ENCODE results near the gene KRTDAP.

The KRTDAP gene

DNA sequence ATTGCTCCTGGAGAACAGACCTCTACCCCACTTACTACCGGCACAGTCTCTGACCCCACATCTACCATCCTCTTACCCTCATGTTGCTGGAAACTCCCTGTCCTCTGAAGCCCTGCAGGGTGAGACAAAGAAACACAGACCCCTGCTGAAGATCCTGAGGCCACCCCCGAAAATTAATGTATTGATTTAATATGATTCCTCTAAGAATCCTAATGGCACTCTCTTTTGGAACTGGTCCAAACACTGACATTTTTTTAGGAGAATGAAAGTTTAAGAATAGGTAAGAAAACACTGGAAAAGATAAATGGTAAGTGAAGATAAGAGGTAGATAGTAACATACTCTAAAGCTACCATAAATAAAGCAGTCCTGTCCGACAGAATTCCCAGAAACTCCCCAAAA, 17.9 kb upstream of the KRTDAP start:
- H3K4me3 ChIP-seq (ENCODE audit: low read depth, low read length) = no peak overlapping the region
- DNase-seq (ENCODE audit: low read depth) = no peak
- TF ChIP-seq, protein P1, sequence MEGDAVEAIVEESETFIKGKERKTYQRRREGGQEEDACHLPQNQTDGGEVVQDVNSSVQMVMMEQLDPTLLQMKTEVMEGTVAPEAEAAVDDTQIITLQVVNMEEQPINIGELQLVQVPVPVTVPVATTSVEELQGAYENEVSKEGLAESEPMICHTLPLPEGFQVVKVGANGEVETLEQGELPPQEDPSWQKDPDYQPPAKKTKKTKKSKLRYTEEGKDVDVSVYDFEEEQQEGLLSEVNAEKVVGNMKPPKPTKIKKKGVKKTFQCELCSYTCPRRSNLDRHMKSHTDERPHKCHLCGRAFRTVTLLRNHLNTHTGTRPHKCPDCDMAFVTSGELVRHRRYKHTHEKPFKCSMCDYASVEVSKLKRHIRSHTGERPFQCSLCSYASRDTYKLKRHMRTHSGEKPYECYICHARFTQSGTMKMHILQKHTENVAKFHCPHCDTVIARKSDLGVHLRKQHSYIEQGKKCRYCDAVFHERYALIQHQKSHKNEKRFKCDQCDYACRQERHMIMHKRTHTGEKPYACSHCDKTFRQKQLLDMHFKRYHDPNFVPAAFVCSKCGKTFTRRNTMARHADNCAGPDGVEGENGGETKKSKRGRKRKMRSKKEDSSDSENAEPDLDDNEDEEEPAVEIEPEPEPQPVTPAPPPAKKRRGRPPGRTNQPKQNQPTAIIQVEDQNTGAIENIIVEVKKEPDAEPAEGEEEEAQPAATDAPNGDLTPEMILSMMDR (IDR thresholded peaks at IDR 0.05; ENCODE audit: control insufficient read depth, extremely low read depth, insufficient read depth) = no peak

DNA sequence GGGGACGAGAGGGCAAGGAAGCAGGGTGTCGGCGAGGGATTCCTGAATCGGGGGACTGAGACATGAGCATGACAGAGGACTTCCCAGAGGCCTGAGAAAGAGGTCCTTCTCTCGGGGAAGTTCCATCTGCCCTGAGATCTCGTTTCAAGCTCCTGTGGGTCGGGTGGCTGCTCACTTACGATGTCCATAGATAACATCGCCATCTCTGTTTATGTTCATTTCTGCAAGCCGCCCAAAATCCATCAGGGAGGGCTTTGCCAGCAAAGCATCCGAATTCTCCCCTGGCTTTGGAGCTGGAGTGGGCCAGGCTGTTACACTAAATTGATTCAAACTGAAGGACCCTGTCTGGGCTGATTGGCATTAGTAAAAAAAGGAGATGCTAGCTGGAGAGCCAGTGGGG, 17.3 kb upstream of the KRTDAP start:
- TF ChIP-seq, protein P1 (IDR thresholded peaks at IDR 0.05; ENCODE audit: control insufficient read depth, extremely low read depth, insufficient read depth) = no peak
- no peak overlapping the region for H3K4me3 ChIP-seq (ENCODE audit: low read depth, low read length)
- DNase-seq (ENCODE audit: low read depth) = no peak

DNA sequence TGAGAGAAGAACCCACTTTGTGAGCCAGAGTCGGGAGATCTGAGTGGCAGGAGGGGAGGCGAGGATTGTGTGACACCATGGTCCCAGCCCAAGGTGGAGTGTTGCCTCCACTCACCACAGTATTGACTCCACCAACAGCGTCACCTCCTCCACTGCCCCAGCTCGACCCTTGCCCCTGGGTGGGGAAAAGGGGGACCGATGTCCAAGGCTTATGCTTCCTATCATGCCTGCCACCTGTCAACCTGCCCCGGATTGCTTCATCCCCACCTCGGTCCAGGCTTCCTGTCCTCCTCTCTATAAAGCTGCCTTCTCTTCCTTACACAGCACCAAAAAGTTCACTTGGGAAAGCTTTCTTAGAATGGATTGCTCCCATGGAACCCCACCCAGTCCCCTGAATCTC, 15.7 kb upstream of the KRTDAP start:
- H3K4me3 ChIP-seq (ENCODE audit: low read depth, low read length) = no peak overlapping the region
- TF ChIP-seq, protein P1 (IDR thresholded peaks at IDR 0.05; ENCODE audit: control insufficient read depth, extremely low read depth, insufficient read depth) = no peak
- no peak for DNase-seq (ENCODE audit: low read depth)

DNA sequence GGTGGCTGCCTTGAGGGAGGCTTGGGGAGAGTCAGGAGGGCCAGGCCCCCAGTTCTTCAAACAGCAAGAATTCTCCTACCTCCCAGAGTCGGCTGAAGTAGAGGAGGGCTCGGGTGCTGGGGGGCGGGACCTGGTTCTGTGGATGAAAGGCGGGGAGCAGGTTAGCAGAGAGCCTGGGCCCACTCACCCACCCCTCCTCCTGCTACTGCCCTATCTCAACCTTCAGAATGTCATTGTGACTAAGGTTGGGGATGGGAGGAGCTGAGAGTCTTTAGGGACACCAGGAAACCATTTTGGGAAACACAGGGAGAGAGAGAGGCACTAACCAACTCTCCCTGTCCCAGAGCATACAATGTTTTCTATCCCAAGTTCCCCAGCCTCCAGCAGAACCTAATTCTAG, 12.5 kb upstream of the KRTDAP start:
- TF ChIP-seq, protein P1 (IDR thresholded peaks at IDR 0.05; ENCODE audit: control insufficient read depth, extremely low read depth, insufficient read depth) = no peak
- DNase-seq (ENCODE audit: low read depth) = no peak
- no peak overlapping the region for H3K4me3 ChIP-seq (ENCODE audit: low read depth, low read length)

DNA sequence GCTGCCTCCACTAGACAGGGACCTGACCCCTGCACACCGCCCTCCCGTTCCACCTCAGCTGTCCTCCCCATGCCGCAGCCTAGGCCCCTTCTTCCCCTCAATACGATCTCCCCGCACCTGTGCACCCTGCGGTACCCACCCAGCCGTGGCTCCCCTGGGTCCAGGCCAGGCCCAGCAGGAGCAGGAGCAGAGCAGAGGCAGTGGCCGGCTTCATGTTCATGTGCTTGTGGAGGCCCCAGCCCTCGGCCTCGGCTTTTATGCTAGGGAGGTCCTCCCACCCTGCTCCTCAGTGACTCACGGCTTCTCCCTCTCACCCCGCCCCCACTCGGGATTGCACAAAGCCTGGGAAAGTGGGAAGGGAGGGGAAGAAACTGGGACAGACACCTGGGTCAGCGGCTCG, 11.4 kb upstream of the KRTDAP start:
- no peak overlapping the region for H3K4me3 ChIP-seq (ENCODE audit: low read depth, low read length)
- TF ChIP-seq, protein P1 (IDR thresholded peaks at IDR 0.05; ENCODE audit: control insufficient read depth, extremely low read depth, insufficient read depth) = no peak
- DNase-seq (ENCODE audit: low read depth) = no peak

DNA sequence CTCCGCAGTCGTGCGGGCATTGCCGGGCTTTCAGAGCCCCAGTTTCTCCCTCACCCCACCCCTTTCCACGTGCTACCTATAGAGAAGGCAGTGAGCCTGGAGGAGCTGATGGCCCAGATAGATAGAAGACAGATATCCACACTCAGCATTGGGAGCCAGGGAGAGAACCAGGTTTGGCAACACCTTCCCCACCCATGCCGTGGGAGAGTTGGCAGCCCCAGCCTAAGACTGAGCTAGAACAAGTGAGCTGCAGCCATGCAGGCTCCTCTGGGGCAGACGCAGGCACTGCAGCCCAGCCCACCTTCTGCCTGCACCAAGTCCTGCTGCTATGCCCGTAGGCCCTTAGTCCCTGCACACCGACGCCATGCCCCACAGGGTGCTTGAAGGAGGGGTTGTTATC, 10.3 kb upstream of the KRTDAP start:
- TF ChIP-seq, protein P1 (IDR thresholded peaks at IDR 0.05; ENCODE audit: control insufficient read depth, extremely low read depth, insufficient read depth) = no peak
- no peak overlapping the region for H3K4me3 ChIP-seq (ENCODE audit: low read depth, low read length)
- no peak for DNase-seq (ENCODE audit: low read depth)

DNA sequence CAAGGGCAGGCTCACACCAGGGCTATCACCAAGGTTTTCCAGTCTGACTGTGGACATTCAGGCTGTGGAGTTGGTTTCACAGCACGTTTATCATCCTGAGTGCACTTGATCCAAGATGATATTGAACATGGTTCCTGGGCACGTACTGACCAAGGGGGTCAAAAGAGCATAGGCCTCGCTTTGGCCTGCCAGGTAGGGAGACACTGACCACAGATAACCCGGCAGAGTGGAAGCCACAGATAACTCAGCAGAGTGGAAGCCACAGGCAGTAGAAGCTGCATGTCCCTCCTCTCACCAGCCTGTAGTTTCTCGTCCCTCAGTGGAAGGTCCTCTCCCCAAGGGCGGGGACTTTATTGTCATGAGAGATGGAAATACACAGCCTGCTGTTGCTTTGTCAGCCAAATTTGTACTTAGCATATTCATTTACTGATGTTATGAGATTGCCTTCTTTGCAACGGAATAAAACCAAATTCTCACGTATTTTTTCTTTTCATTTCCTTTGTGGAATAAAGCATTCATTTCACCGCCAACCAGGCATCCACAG, 8.8 kb upstream of the KRTDAP start:
- no peak for DNase-seq (ENCODE audit: low read depth)
- H3K4me3 ChIP-seq (ENCODE audit: low read depth, low read length) = no peak overlapping the region
- TF ChIP-seq, protein P1 (IDR thresholded peaks at IDR 0.05; ENCODE audit: control insufficient read depth, extremely low read depth, insufficient read depth) = no peak

All from LNCaP clone FGC (cell line).